Measurements from ENCODE around the gene PHLDA2. TPM values are rescaled to one million over a fixed set of nuclear protein-coding genes. Genes with fewer than 3 reads are reported as not detected.
"Not testable (repeated sequence)": the region's sequence is repeated elsewhere in the genome, so short reads cannot be mapped to it uniquely, and the experiment has no call there.

Gene PHLDA2
- polyA plus RNA-seq, 1 donor (not counting 4 experiments of a cell fraction or from before 2014, with no cell fraction given), result 24.3 TPM

- no peak overlapping the region for H3K4me2 ChIP-seq (ENCODE audit: control insufficient read depth, extremely low read depth, insufficient read depth, low read depth, low read length)
- TF ChIP-seq, protein P1, sequence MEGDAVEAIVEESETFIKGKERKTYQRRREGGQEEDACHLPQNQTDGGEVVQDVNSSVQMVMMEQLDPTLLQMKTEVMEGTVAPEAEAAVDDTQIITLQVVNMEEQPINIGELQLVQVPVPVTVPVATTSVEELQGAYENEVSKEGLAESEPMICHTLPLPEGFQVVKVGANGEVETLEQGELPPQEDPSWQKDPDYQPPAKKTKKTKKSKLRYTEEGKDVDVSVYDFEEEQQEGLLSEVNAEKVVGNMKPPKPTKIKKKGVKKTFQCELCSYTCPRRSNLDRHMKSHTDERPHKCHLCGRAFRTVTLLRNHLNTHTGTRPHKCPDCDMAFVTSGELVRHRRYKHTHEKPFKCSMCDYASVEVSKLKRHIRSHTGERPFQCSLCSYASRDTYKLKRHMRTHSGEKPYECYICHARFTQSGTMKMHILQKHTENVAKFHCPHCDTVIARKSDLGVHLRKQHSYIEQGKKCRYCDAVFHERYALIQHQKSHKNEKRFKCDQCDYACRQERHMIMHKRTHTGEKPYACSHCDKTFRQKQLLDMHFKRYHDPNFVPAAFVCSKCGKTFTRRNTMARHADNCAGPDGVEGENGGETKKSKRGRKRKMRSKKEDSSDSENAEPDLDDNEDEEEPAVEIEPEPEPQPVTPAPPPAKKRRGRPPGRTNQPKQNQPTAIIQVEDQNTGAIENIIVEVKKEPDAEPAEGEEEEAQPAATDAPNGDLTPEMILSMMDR (optimal IDR thresholded peaks at IDR 0.05 in 1 of 3, IDR thresholded peaks at IDR 0.05 in 1 of 3, conservative IDR thresholded peaks at IDR 0.05 in 1 of 3; ENCODE audit: extremely low read depth in 1 of 3, insufficient read depth in 2 of 3, low read length in 3 of 3), result no peak
- TF ChIP-seq EZH2 (IDR thresholded peaks at IDR 0.05; ENCODE audit: low read length), result no peak
- no peaks in the 10 kb centered on the region for H3K9me3 ChIP-seq (ENCODE audit: control insufficient read depth, low read depth, low read length)
- H3K36me3 ChIP-seq (ENCODE audit: control insufficient read depth in 2 of 2, extremely low read depth in 1 of 2, insufficient read depth in 2 of 2, low read length in 2 of 2), result no peaks in the 10 kb centered on the region
- H2AFZ ChIP-seq (ENCODE audit: control insufficient read depth, low read length), result no peak overlapping the region
- H3K27ac ChIP-seq (ENCODE audit: control insufficient read depth, insufficient read depth, low read length), result no peak overlapping the region
- peaks cover 37% of the 10 kb centered on the region for H3K4me1 ChIP-seq (ENCODE audit: control insufficient read depth, extremely low read depth, insufficient read depth, low read length)
- FAIRE-seq, result no peak
- no peaks in the 10 kb centered on the region for H3K9me1 ChIP-seq (ENCODE audit: control insufficient read depth, extremely low read depth, insufficient read depth, low read length)
- H4K20me1 ChIP-seq (ENCODE audit: control insufficient read depth, extremely low read depth, insufficient read depth, low read length), result no peaks in the 10 kb centered on the region
- dilution Hi-C loops (cut with MboI; ENCODE audit: extremely low pct_ligation_motif_present, low sequenced_read_pairs), result no loop called here
- H3K9ac ChIP-seq (ENCODE audit: control insufficient read depth, extremely low read depth, insufficient read depth, low read length), result no peak overlapping the region
- H3K79me2 ChIP-seq (ENCODE audit: control insufficient read depth, insufficient read depth, low read length), result no peaks in the 10 kb centered on the region
- no peaks in the 10 kb centered on the region for H3K27me3 ChIP-seq (ENCODE audit: control insufficient read depth, extremely low read depth, insufficient read depth, low read length)
- no peak for DNase-seq (ENCODE audit: low read depth, low spot score)
- no peak overlapping the region for H3K4me3 ChIP-seq (ENCODE audit: control insufficient read depth in 2 of 3, extremely low read depth in 1 of 3, insufficient read depth in 2 of 3, low read depth in 1 of 3, low read length in 3 of 3)
These were observed 21.1 kb downstream of the PHLDA2 start for GRCh38 chr11:2908130-2908529.

GRCh38 chr11:2905299-2905698, 23.9 kb downstream of the PHLDA2 start:
- H3K9me1 ChIP-seq (ENCODE audit: control insufficient read depth, extremely low read depth, insufficient read depth, low read length); dilution Hi-C loops (cut with MboI; ENCODE audit: extremely low pct_ligation_motif_present, low sequenced_read_pairs); H3K27ac ChIP-seq (ENCODE audit: control insufficient read depth, insufficient read depth, low read length); H2AFZ ChIP-seq (ENCODE audit: control insufficient read depth, low read length); H3K9ac ChIP-seq (ENCODE audit: control insufficient read depth, extremely low read depth, insufficient read depth, low read length); H4K20me1 ChIP-seq (ENCODE audit: control insufficient read depth, extremely low read depth, insufficient read depth, low read length); FAIRE-seq; H3K27me3 ChIP-seq (ENCODE audit: control insufficient read depth, extremely low read depth, insufficient read depth, low read length); H3K4me3 ChIP-seq (ENCODE audit: control insufficient read depth in 2 of 3, extremely low read depth in 1 of 3, insufficient read depth in 2 of 3, low read depth in 1 of 3, low read length in 3 of 3); H3K4me2 ChIP-seq (ENCODE audit: control insufficient read depth, extremely low read depth, insufficient read depth, low read depth, low read length); H3K9me3 ChIP-seq (ENCODE audit: control insufficient read depth, low read depth, low read length); DNase-seq (ENCODE audit: low read depth, low spot score); H3K79me2 ChIP-seq (ENCODE audit: control insufficient read depth, insufficient read depth, low read length); H3K36me3 ChIP-seq (ENCODE audit: control insufficient read depth in 2 of 2, extremely low read depth in 1 of 2, insufficient read depth in 2 of 2, low read length in 2 of 2): not testable (repeated sequence)
- H3K4me1 ChIP-seq (ENCODE audit: control insufficient read depth, extremely low read depth, insufficient read depth, low read length), result peaks cover 29% of the 10 kb centered on the region

Measured in keratinocyte (primary cell).